GM21737 (cell line): ENCODE measurements around the gene PHETA1.
"Not testable (repeated sequence)": the region's sequence is repeated elsewhere in the genome, so short reads cannot be mapped to it uniquely, and the experiment has no call there.

Experiments used
- ATAC-seq: cut with Tn5 transposase; IDR thresholded peaks from one replicate; pipeline ENCODE4 v1.9.1; 2021; ENCODE audit warnings: mild to moderate bottlenecking, moderate library complexity; ENCODE audit not compliant: unreplicated experiment

PHETA1 gene

DNA sequence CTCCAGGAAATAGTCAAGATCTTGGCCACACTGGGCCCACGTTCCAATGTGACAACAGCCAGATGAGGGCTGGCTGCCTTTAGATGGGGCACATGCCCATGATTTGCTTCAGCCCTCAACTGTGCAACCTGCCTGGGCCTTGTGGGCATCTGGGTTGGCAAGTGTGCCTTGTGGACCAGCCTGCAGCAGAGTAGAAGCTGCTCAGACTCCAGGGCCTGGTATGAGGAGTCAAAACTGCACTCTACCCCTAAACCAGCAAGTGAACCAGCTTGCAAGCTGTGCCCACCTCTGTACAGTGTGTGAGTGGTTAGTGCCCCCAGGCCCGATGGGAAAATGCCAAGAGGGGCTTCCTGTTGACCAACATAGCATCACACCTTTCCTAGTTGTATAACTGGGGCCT is 17.9 kb downstream of the PHETA1 start:
- ATAC-seq: no peak

DNA sequence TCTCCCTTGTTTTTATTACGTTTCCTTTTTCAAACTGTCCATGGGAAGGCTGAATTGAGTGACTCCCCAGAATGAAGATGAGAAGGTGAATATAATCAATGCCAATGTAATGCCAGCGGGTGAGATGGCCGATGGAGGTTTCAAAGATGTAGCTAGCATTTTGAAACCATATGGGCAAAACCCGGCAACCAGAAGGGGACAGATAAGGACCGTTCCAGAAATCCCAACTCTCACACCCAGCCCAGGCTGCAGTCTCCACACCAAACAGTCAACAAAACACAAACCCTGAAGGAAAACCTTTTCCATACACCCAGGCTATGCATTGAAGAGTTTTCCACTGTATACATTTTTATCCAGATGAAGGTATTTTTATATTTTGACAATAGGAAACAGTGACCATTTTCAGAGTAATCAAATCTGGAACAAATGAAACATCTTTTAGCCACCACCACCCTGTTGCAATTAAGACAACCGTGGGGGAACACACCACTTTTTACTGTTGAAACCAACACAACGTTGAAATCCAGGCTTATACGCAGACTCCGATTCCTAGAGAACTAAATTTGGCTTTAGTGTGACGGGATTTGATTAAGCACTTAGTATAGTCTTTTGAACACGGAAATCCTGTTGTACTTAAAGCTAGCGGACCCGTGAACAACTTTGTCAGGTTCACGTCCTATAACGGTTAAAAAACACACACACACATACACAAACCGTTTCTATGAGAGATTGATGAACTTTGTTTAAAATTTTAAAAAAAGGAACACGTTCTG is 19.0 kb downstream of the PHETA1 start:
- no peak for ATAC-seq

DNA sequence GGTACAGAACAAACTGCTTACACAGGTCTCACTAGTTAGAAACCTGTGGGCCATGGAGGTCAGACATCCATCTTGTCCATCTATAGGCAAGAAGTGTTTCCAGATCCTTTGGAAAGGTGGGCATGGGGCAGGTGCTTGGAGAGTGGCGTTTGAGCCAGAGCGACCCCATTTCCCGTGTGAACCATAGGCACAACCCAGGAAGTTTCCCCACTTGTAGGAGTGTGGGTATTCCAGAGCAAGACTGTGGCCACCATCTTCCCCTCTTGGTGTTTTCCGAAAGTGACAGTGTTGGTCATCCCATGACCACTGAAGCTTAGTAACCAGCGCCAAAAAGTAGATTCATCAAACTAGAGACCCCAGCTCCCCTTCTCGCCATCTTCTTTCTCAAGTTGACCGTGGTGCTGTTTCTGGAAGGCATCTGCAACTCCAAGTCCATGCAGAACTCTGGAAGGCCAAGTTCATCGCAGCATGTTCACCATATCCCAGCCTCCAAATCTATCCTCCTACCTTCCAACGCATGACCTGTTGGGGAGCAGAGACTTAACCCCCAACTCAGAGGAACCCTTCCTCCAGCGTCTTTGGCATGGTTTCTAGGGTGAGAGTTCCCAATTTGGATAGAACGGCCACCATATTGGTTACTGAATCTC is 19.7 kb downstream of the PHETA1 start:
- ATAC-seq: no peak

DNA sequence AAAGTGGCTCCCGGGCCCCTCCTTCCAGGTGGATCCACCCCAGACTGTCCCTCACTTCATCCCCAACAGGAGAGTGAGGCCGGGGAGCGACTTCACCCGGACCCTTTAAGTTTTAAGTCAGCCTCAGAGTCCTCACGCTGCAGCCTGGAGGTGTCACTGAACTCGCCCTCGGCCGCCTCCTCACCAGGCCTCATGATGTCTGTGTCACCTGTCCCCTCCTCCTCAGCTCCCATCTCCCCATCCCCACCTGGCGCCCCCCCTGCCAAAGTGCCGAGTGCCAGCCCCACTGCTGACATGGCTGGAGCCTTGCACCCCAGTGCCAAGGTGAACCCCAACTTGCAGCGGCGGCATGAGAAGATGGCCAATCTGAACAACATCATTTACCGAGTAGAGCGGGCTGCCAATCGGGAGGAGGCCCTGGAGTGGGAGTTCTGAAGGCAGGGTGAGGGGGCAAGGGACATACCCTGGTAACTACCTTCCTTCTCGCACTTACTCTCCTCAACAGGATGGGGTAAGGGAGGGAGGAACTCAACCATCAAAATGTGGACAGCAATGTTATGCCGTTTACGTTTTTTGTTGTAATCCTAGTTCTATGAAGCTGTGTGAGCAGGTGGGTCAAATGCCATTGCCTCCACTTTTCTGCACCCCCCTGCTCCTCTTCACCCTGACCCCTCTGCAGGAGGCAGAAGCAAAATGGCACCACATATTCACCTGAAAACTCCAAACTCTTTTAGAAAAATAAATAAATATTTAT is 20.8 kb downstream of the PHETA1 start:
- no peak for ATAC-seq

DNA sequence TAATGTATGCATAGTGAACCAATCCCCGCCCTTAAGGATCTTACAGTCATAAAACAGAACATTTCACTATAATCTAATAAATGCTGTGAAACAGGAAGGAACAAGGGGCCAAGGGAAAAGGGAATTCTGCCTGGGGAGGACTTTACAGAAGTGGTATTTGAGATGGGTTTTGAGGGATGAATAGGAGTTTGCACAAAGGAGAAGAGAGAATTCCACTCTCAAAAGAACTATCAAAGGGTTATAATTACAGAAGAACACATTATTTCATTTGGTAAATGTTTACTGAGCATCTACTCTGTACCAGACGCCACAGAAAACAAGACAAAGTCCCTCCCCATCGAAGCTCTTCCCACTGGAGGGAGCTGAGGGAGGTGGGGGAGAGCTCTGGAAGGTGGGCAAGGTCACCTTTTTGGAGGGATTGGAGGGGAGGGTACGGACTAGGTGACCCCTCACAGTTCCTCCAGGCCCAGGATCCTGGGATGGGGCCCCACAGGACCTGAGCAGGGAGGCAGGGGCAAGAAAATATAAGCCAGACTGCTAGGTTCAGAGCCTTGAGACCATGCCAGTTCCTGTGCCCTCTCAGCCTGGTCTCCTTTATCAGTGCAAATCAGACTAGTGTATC is 24.5 kb downstream of the PHETA1 start:
- no peak for ATAC-seq

DNA sequence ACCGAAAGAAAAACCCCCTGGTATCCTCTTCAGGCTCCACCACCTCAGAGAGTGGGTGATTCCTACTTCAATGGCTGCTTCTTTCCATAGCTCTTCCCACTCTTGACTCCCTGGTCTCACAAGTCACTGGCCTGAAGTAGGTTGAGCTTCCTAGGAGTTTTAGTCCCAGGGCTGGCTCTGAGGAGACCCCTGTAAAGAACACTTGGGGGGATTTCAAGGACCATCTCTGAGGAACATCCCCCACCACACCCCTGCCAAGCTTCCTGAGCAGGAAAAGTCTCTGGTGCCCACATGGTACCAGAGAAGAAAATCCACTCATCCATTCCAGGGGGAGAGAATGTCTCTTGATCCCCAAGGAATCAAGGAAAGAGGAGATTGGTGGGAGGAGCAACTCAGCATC is 25.7 kb downstream of the PHETA1 start:
- no peak for ATAC-seq

DNA sequence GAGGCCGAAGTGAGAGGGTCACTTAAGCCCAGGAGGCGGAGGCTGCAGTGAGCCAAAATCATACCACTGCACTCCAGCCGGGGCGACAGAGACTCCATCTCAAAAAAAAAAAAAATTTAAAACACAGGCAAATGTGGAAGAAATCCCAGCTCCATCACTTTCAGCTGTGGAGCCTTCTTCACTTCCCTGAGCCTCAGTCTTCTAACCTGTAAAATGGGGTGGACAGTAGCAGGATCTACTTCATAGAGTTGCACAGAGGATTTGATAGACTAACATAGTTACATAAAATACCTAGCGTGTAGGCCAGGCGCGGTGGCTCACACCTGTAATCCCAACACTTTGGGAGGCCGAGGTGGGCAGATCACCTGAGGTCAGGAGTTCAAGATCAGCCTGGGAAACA is 26.5 kb downstream of the PHETA1 start:
- ATAC-seq: no peak

DNA sequence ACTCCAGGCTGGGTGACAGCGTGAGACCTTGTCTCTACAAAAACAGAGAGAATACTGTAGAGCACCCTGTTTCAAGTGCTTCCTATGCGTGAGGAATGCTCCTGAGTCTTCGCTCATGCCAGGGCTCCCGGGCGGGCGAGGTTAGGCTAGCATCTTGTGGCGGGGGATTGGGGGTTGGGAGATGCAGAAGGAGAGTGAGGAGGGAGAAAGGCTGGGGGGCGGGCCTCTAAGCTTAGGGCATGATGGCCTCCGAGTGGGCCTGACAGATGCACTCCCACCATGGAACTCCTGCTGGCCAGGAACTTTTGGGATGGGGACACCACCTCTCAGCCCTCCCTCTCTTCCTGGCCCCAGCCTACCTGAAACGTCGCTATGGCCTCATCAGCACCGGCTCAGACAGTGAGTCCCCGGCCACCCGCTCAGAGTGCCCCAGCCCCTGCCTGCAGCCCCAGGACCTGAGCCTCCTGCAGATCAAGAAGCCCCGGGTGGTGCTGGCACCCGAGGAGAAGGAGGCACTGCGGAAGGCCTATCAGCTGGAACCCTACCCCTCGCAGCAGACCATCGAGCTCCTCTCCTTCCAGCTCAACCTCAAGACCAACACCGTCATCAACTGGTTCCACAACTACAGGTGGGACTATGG is 27.3 kb downstream of the PHETA1 start:
- ATAC-seq: no peak

DNA sequence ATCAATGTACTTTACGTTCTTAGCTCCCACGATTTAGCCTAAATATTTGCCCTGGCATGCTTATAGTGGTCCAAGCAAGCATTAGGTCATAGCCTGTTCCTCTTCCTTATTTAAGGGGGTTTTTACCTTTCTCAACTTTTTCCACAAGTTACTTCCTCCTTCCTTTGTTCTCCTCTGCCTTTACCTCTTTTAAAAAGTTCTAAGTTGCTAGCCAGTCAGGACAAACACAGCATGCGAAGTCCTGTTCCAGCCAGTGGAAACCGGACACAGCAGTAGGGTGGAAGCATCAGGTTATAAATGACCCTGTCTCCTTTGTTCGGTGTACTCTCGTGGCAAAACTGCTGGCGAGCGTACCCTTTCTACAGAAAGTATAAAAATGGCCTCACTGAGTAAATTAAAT is 28.2 kb downstream of the PHETA1 start:
- ATAC-seq: not testable (repeated sequence)

DNA sequence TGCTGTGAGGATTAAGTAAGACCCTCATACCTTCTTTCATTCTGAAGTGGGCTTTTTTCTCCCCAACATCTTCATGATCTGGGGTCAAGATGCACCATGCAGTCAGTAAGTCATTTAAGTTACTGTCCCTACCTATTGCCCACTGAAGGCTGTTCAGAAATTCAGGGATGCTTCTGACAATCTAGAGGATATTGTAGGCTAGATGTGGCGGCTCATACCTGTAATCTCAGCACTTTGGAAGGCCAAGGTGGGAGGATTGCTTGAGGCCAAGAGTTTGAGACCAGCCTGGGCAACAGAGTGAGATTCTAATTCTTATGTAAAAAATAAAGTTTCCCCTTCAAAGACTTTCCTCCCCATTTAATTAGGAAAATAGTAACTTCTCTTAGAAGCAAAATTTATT is 28.7 kb downstream of the PHETA1 start:
- ATAC-seq: no peak

DNA sequence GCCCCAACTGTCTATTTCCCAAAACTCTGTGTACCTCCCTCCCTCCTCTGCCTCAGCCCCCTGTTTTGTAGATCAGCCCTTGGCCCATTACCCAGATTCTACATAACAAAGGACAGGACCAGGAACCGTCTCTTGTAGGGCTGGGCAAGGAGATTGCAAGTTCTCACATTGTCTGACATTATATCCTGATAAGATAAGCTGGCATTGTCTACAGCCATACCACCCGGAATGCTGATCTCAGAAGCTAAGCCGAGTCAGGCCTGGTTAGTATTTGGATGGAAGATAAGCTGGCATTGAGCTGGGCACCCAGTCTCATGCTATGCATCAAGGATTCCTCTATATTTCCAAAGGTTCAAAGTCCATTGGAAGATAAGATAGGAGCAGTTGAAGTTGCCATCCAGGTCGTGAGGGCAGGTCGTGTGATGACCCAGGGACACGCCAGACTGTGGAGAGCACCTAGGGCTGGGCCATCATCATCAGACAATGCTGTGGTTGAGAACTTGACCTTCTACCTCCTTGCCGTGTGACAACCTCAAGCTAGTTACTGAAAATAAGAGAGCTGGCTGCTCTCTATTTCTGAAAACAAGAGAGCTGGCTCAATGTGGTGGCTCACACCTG is 29.5 kb downstream of the PHETA1 start:
- ATAC-seq: no peak

DNA sequence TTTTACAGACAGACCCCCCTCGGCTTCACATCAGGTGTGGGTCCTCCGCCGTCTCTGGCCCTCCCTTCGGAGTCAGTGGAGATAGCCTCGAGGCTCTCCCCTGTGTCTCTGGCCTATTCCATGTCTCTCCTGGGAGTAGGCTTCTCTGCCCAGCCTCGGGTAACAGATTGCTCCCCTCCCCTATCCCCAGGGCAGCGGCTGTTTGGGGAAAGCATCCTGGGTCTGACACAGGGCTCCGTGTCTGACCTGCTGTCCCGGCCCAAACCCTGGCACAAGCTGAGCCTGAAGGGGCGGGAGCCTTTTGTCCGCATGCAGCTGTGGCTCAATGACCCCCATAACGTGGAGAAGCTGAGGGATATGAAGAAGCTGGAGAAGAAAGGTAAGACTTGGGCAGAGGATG is 30.8 kb downstream of the PHETA1 start:
- no peak for ATAC-seq

DNA sequence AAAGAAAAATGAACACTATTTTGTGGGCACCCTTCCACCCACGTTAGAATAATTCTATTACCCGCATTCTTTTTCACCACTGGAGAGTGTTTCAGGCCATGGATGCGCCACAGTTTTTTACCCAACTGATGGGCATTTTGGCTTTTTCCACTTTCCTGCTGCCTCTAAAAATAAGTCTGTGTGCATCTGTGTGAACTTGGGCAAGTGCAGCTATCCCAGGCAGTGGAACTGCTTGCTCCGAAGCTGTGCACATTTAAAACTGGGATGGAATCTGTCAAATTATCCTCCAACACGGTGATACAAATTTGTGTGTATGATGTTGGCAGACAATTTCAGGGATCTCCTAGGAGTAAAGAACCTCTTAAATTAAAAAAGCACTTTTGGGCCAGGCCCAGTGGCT is 31.5 kb downstream of the PHETA1 start:
- no peak for ATAC-seq

DNA sequence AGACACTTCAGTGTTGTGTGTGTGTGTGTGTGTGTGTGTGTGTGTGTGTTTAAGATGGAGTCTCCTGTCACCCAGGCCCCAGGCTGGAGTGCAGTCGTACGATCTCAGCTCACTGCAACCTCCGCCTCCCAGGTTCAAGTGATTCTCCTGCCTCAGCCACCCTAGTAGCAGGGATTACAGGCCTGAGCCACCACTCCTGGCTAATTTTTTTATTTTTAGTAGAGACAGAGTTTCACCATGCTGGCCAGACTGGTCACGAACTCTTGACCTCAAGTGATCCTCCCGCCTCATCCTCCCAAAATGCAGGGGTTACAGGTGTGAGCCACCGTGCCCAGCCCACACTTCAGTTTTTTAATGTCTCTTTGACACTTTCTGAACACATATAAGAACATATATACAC is 32.5 kb downstream of the PHETA1 start:
- not testable (repeated sequence) for ATAC-seq

DNA sequence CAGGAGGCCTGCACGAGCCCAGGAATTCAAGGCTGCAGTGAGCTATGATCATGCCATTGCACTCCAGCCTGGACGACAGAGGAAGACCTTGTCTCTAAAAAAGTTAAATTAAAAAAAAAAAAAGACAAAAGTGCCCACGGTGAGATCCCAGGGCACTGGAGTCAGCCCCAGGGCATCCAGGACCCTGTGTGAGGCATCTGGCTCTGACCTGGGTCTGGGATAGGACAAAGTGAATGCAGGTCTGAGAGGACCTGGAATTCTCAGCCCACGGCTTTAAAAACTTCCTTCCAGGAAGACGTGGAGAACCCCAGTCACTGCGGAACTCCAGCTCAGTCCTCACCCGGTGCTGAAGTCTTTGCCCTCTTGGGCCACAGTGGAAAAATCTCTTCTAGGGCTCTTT is 33.1 kb downstream of the PHETA1 start:
- no peak for ATAC-seq

DNA sequence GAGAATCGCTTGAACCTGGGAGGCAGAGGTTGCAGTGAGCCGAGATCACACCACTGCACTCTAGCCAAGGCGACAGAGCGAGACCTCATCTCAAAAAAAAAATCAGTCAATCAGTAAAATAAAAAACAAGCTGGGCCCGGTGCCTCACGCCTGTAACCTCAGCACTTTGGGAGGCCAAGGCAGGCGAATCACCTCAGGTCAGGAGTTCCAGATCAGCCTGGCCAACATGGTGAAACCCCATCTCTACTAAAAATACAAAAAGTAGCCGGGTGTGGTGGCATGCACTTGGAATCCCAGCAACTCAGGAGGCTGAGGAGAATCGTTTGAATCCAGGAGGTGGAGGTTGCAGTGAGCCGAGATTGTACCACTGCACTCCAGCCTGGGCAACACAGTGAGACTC is 33.6 kb downstream of the PHETA1 start:
- ATAC-seq: not testable (repeated sequence)

DNA sequence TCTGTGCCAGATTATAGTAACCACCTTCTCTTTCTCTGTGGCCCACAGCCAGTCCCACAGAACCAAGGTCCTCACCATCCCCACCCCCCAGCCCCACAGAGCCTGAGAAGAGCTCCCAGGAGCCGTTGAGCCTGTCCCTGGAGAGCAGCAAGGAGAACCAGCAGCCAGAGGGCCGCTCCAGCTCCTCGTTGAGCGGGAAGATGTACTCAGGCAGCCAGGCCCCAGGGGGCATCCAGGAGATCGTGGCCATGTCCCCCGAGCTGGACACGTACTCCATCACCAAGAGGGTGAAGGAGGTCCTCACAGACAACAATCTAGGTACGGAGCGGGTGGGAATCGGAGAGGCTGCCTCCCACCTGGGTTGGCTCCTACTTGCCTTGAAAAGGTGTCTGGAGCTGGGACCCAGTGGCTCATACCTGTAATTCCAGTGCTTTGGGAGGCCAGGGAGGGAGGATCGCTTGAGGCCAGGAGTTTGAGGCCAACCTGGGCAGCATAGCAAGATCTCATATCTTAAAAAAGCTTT is 34.4 kb downstream of the PHETA1 start:
- ATAC-seq: no peak

DNA sequence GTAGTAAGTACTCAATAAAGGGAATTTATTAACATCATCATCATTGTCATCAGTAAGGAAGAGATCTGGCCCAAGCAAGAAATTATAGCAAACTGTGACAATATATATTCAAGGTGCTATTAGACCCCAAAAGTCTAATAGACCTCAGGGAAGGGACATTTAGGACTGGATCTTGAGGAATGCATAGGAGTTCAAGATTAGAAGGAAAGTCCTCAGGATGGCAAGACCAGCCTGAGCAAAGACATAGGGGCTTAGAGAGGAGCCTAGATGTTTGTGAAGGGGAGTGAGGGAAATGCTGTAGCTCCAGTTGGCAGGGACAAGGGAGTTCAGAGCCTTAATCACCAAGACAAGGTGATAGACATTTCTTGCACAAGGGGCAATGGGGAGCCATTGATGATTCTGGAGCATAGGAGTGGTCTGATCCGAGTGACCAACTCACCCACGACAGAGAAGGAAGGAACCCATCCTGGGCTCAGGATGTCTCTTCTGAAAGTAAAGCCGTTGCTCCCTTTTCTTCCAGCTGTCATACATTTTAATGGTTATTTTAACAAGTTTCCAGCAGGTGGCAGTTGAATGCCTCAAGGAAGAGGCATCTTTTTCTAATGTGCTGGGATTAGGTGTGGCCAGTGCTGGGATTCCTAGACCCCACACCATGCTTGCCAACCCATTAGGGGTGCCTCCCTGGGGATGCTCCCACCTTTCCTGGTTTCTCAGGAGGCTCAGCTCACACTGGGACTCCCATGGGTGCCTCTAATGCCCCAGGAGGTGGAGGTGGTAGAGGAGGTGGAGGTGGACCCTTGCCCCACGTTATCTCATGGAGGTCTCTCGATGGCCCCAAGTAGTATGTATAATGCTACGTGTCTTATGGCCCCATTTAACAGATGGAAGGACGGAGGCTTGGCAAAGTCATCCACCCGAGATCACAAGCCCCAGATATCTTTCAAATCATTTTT is 37.8 kb downstream of the PHETA1 start:
- no peak for ATAC-seq

DNA sequence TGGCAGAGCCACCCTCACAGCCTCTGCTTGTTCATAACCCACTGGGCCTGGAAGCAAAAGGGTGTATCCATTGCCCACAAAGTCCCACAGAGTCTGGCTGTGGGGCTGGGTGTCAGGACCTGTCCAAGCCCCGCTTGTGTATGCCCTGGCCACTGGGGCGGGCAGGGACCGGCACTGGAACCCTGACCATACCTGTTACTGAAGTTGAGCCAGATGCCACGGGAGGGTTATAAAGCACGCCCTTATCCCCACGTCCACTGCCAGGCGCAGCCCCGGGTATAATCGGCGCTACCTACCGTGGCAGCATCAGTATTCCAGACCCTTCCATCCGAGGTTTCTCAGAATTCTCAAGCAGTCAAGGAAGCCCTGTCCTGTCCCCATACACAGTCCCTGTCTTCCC is 40.8 kb downstream of the PHETA1 start:
- ATAC-seq: no peak
